Ascending aorta (tissue), 2 donors: ENCODE measurements around the gene UNC5B. TPM values are rescaled to one million over a fixed set of nuclear protein-coding genes. Genes with fewer than 3 reads are reported as not detected.

Experiments used
- DNase-seq, 2 donors: peaks; one replicate each; pipeline ENCODE4 v3.0.0-alpha.2; 2019; ENCODE audit warnings: low spot score in 2 of 2
- H3K27ac ChIP-seq, 2 donors: fragments of 200-600 bp; sonication (generic); one replicate each; pipeline ENCODE4 v1.5.1; 2016 to 2017; ENCODE audit warnings: mild to moderate bottlenecking in 1 of 2
- H3K27me3 ChIP-seq: fragments of 200-600 bp; sonication (generic); one replicate; pipeline ENCODE4 v1.5.1; 2017
- H3K36me3 ChIP-seq, 2 donors: fragments of 200-600 bp; sonication (generic); one replicate each; pipeline ENCODE4 v1.5.1; 2016
- H3K4me1 ChIP-seq, 2 donors: fragments of 200-600 bp; sonication (generic); one replicate each; pipeline ENCODE4 v1.5.1; 2016 to 2017; ENCODE audit warnings: mild to moderate bottlenecking in 1 of 2
- H3K4me3 ChIP-seq, 2 donors: fragments of 200-600 bp; sonication (generic); one replicate each; pipeline ENCODE4 v1.5.1; 2016 to 2017; ENCODE audit warnings: mild to moderate bottlenecking in 1 of 2
- H3K9me3 ChIP-seq, 2 donors: fragments of 200-600 bp; sonication (generic); one replicate each; pipeline ENCODE4 v1.5.1; 2016
- CTCF ChIP-seq, 3 experiments: fragments of 200-600 bp in 2 of 3; fragments of 450-650 bp in 1 of 3; sonication (generic) in 2 of 3; IDR thresholded peaks; one replicate each; pipeline ENCODE4 v1.5.1; 2016 to 2019; ENCODE audit warnings: antibody characterized with exemption in 3 of 3, mild to moderate bottlenecking in 1 of 3, moderate library complexity in 1 of 3
- intact Hi-C: fragments of 100-400 bp; cut with DNase I; formaldehyde crosslinking; loops from one replicate; pipeline ENCODE4 v1.15.1; 2023
- total RNA-seq: library from RNA; depleted of rRNA; stranded (reverse); fragments of >200 nt; gene quantifications from one replicate; pipeline ENCODE4 v1.1.0, GENCODE V29; 2016

The UNC5B gene
- total RNA-seq, 1 donor from 2014 or later = 42.4 TPM

- Histone ChIP-seq H3K4me3 (no peak overlapping the region), H3K36me3 (no peaks in the 10 kb centered on the region), H3K4me1 (no peaks in the 10 kb centered on the region), H3K9me3 (no peaks in the 10 kb centered on the region), H3K27ac (no peak overlapping the region), H3K27me3 (no peaks in the 10 kb centered on the region)
- no peak for DNase-seq
- intact Hi-C loops = no loop called here
- TF ChIP-seq CTCF (IDR thresholded peaks at IDR 0.05) = no peak
These were observed 33.0 kb upstream of the UNC5B start for GRCh38 chr10:71179382-71179781.

DNA sequence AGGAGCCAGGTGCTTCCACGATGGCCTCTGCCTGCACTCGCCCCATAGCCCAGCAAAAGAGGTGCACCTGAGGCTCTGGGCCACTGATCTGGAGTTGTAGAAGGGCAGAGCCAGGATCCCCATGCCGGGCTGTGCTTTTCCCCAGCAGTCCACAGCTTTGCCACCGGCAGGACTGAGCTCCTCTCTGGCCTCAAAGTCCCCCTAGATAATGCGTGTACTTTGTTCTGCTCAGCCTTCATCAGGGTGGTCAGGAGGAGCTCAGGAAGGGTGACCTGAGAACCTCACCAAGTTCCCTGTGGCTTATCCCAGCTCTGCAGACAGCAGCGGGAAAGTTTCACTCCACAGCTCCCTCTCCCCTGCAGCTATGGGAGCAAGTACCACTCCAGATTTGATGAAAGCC, 27.9 kb upstream of the UNC5B start:
- H3K4me1 ChIP-seq = no peaks in the 10 kb centered on the region
- no peaks in the 10 kb centered on the region for H3K27me3 ChIP-seq
- H3K36me3 ChIP-seq = no peaks in the 10 kb centered on the region
- DNase-seq = no peak
- intact Hi-C loops = no loop called here
- TF ChIP-seq CTCF (IDR thresholded peaks at IDR 0.05) = no peak
- H3K27ac ChIP-seq = no peak overlapping the region
- H3K4me3 ChIP-seq = no peak overlapping the region
- H3K9me3 ChIP-seq = no peaks in the 10 kb centered on the region

GRCh38 chr10:71185209-71185608, 27.2 kb upstream of the UNC5B start:
- intact Hi-C loops = no loop called here
- no peaks in the 10 kb centered on the region for H3K9me3 ChIP-seq
- H3K4me3 ChIP-seq = no peak overlapping the region
- H3K4me1 ChIP-seq = no peaks in the 10 kb centered on the region
- no peak overlapping the region for H3K27ac ChIP-seq
- no peaks in the 10 kb centered on the region for H3K36me3 ChIP-seq
- TF ChIP-seq CTCF (IDR thresholded peaks at IDR 0.05) = no peak
- no peaks in the 10 kb centered on the region for H3K27me3 ChIP-seq
- DNase-seq = no peak

GRCh38 chr10:71187197-71187596, 25.2 kb upstream of the UNC5B start:
- H3K9me3 ChIP-seq = no peaks in the 10 kb centered on the region
- DNase-seq = no peak
- intact Hi-C loops = no loop called here
- no peak overlapping the region for H3K4me3 ChIP-seq
- H3K36me3 ChIP-seq = no peaks in the 10 kb centered on the region
- TF ChIP-seq CTCF (IDR thresholded peaks at IDR 0.05) = no peak
- H3K4me1 ChIP-seq = no peaks in the 10 kb centered on the region
- H3K27me3 ChIP-seq = no peaks in the 10 kb centered on the region
- no peak overlapping the region for H3K27ac ChIP-seq

- Histone ChIP-seq H3K9me3 (no peaks in the 10 kb centered on the region), H3K27me3 (no peaks in the 10 kb centered on the region), H3K27ac (no peak overlapping the region), H3K4me1 (no peaks in the 10 kb centered on the region), H3K36me3 (no peaks in the 10 kb centered on the region), H3K4me3 (no peak overlapping the region)
- no peak for DNase-seq
- no peak for TF ChIP-seq CTCF (IDR thresholded peaks at IDR 0.05)
- intact Hi-C loops = no loop called here
These were observed 24.8 kb upstream of the UNC5B start for GRCh38 chr10:71187600-71187999.

- Histone ChIP-seq H3K27ac (no peak overlapping the region), H3K27me3 (no peaks in the 10 kb centered on the region), H3K9me3 (no peaks in the 10 kb centered on the region), H3K4me3 (no peak overlapping the region), H3K4me1 (no peaks in the 10 kb centered on the region), H3K36me3 (no peaks in the 10 kb centered on the region)
- intact Hi-C loops = no loop called here
- DNase-seq = no peak
- TF ChIP-seq CTCF (IDR thresholded peaks at IDR 0.05) = no peak
These were observed 24.2 kb upstream of the UNC5B start for GRCh38 chr10:71188201-71188600.
